ENCODE results near the gene MUC6.
A peak's percentile ranks its signal among the peaks of the same experiment; 100 is the strongest.

Gene MUC6

GRCh38 chr11:1071571-1072115 lies 35.1 kb upstream of the MUC6 start:
- DNase-seq, result no peak

- no peak for DNase-seq
Observed at GRCh38 chr11:1070594-1071462, 34.3 kb upstream of the MUC6 start.

- DNase-seq, result no peak
Observed at GRCh38 chr11:1069740-1070139, 33.2 kb upstream of the MUC6 start.

DNA sequence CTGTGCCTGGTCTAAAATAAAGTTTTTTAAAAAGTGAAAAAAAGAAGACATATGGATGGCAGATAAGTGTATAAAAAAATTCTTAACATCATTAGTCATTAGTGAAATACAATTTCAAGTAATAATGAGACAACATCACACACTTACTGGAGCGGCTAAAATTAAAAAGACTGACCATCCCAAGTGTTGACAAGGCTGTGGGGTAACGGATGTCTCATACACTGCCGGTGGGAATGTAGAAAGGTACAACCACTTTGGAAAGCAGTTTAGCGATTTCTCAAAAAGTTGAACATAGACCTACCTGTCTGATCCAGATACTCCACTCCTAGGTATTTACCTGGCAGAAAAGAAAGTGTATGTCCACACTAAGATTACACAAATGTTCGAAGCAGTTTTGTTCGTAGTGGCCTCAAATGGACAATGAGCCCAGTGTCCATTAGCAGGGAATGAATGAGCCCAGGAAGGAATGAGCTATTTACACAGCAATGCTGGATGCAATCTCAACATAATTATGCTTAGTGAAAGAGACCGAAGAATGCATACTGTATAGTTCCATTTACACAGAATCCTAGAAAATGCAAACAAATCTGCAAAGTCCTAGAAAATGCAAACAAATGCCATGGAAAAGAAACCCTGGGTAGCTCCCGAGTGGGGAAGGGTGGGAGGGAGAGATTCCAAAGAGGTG lies 31.4 kb upstream of the MUC6 start:
- DNase-seq, result no peak

DNA sequence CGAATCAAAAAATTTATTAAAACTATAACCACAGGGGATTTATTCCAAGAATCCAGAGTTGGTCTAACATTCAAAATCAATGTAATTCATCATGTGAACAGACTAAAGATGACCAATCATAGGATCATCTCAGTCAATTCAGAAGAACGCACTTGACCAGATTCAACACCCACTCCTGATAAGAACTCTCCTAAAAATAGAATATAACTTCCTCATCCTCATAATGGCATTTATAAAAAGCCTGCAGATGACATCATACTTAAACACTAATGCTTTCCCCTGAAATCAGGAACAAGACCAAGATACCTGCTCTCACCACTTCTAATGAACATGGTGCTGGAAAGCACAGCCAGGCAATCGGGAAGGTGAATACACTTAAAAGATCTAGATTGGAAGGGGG lies 27.6 kb upstream of the MUC6 start:
- DNase-seq, result no peak

DNA sequence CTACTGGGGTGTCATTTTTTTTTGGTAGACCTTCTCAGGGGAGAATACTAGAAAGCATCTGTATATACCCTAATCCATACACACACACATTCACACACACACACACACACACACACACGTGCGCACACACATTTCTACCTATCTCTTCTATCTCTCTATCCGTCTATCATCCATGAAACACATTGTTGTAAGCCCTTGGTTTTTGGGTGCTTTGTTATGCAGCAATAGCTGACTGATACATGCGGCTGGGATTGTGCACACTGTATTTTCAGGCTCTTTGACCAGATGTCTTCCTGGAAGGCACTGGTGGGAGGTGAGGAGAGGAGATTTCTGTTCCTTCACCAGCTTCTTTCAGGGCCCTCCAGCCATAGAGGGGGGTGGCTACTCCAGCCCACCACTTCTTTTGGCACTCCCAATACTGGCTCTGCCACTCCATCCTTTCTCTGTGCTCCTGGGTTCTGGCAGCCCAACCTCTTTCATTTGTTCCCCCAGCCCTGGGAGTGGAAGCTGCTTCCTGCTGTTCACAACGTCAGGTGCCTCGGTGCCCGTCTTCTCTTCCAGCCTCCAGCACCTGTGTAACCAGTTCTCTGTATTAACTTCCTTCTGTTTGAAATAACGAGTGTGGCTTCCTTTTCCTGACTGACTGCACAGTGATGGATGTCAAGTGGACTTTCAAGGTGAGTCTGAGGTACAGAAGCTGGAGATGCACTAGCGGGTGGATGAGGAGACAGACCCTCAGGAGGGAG lies 25.7 kb upstream of the MUC6 start:
- no peak for DNase-seq

GRCh38 chr11:1060852-1061616 lies 24.5 kb upstream of the MUC6 start:
- DNase-seq, result no peak

GRCh38 chr11:1060410-1060809 lies 23.9 kb upstream of the MUC6 start:
- no peak for DNase-seq

- no peak for DNase-seq
Observed at GRCh38 chr11:1059759-1060158, 23.2 kb upstream of the MUC6 start.

GRCh38 chr11:1057806-1058205 lies 21.3 kb upstream of the MUC6 start:
- DNase-seq, result no peak

DNA sequence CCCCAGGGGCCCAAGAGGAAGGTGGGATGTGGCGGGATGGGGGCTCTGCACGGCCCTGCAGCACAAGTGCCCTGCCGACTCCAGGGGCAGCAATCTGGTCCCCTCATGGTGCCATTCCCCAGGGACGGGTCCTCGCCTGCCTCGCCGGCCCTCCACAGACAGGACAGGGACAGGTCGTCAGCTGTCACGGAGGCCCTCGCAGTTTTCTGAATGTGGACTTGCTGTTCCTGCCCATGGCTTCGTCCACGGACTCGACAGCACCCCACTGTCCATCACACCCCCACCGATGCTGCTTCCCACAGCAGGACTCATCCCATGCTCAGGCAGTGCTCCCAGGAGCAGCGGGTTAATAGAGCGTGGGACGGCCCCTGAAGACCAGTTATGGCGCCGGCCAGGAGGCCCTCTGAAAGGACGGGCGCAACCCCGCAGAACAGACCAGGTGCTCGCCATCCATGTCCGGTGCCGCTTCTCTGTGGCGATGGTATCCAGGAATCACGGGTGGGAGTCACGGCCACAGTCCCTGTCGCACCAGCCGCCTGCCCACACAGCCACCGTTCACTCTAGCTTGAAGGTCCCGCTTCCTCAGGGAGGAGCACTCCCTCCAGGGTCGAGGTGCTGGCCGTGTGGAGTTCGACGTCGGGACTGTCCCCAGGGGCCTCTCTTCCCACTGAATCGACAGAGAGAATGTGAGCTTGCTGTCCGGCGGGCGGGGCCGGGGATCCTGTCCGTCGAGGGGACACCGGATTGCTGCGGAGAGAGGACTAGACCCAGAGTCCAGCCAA lies 19.7 kb upstream of the MUC6 start:
- no peak for DNase-seq

- DNase-seq, result no peak
Observed at GRCh38 chr11:1055109-1055703, 18.7 kb upstream of the MUC6 start.

- DNase-seq, result no peak
Observed at GRCh38 chr11:1054143-1055108, 17.9 kb upstream of the MUC6 start.

DNA sequence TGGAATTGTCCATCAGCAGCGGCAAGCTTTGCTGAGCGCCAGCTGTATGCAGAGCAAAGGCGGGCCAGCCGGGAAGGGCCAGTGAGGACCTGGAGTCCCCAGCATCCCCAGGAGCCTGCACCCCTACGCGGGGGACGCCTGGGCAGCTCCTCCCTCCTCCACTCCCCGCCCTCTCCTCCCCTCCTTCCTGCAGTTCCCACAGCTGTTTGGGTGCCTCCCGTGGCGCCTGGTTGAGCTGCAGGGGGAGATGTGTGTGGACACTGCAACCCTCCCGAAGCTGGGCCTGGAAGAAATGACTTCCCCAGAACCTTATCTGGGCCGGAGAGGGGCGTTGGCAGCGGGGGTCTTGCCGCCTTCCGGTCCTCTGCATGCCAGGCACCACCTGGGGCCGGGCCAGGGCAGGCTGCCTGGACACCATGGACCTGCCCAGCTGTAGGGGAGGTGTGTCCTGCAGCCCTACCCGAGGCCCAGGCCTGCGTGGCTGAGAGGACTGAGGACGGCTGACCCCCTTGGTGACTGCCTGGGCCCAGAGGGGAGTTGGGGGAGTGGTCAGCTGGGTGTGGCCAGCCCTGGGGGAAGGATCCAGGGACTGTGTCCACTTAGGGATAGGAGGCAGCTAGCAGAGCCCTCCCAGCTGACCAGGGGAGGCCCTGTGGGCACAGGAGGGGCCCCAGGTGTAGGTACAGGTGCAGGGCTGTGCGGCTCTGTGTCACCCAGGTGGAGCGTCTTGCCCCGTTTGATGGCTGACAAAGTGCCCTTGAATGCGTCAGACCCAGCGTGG lies 16.8 kb upstream of the MUC6 start:
- no peak for DNase-seq

DNA sequence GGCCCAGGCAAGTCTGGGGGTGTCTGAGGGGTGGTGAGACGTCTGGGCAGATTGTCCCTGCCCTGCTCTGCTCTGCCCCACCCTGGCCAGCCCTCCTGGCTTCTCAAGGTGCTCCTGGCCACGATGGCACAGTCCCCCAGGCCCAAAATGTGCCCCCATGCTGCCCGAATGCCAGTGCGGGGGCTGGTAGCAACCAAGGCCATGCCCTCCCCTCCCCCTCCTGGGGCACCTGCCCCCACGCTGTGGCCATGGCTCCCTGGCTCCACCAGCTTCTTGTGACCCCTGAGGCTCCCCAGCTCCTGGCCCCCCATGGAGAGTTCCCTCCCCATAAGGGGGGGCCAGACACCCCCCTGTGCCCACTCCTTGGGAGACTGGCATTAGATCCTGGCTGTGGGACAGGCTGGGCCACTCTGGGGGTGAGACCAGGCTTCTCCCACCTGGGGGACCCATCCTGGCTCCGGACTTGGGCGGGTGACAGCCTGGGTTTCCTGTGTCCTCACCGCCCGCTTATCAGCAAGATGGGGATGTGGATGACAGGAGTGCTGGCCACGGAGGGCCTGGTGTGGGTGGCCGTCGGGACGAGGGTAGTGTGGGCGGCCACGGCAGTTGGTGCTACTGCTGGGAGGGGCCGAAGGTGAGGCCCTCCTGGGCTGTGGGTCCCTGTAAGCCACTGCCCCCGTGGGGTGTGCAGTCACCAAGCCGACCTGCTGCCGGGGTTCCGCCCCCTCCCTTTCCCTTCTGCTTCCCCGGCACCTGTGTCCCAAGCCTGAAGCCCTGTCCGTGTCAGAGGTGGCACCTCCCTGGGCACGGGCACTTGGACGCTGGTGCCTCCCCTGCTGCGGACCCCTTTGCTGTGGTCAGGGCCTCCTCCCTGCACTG lies 15.9 kb upstream of the MUC6 start:
- no peak for DNase-seq

GRCh38 chr11:1051356-1052132 lies 15.0 kb upstream of the MUC6 start:
- DNase-seq, result no peak

DNA sequence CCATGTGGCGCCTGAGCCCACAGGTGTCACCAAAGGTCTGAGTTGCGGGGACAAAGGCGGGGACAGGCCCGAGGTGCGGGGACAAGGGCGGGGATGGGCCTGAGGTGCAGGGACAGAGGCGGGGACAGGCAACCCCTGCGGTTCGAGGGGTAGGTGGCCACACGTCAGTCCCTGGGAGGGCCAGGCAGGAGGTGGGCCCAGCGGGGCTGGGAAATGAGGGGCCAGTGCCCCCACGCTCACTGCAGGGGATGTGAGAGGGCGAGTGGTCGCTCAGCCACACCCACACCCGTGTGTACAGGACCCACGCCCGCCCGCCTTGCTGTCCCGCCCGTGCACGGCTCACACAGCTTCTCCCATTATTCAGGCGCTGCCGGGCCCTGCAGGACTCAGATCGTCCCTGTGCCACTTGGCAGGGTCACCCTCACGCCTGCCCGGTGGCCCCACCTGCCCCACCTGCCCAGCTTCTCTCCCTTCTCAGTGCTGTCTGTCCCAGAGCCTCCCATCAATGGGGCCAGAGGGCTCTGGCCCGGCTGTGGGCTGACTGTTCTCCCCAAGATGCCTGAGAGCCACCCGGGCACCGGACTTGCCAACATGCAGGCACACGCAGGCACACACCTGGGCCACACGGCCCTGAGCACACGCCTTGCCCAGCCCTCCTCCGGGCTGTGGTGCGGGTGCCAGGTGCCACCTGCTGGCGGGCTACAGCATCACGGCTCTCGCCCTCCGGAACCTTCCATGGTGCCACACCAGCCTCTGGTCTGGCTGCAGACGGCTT lies 14.2 kb upstream of the MUC6 start:
- peak; percentile 88 for DNase-seq

Measured in activated CD8-positive, alpha-beta memory T cell treated with anti-CD3 and anti-CD28 coated beads, Interleukin-2, amount 50 U/mL, for 48 hours (primary cell).